Measurements from ENCODE around the gene ANKS1A. TPM values are rescaled to one million over a fixed set of nuclear protein-coding genes. Genes with fewer than 3 reads are reported as not detected.
A peak's percentile ranks its signal among the peaks of the same experiment; 100 is the strongest.

ANKS1A gene
- total RNA-seq, 1 donor from 2014 or later, result 7.3 TPM

GRCh38 chr6:35048631-35049083 lies 159.6 kb downstream of the ANKS1A start:
- intact Hi-C loops (cut with micrococcal nuclease), result no loop called here
- Mint-ChIP-seq H3K27me3 (no peaks in the 10 kb centered on the region), H3K4me1 (peaks cover 8% of the 10 kb centered on the region), H3K27ac (no peak overlapping the region), H3K36me3 (ENCODE audit: low read depth) (no peaks in the 10 kb centered on the region), H3K9me3 (no peaks in the 10 kb centered on the region), H3K4me3 (no peak overlapping the region)
- DNase-seq, result peak; percentile 79

DNA sequence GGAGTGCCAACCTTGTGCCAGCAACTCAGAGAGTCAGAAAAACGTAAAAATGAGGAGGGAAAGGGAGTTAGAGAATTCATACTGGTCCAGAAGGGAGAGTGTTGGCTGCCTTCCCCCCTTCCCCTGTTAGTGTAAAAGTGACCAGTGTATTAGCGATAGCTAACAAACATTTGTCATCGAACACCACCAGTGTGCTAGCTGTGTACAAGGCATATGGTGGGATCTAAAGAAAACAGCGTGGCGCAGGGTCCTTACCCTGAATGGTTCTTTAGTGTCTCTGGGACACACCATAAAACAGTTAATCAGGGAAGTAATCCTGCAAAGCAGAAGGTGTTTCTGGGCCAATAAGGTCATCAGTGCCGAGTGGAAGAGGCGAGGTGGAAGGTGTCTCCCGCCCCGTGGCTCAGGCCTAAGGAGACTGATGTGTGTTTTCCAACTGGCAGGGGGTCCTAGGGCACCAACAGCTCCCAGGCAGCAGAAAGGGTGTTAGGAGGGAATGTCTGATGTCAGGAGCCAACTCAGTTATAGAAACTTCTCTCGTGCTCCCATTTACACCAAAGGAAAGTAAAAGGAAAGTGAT lies 160.2 kb downstream of the ANKS1A start:
- H3K36me3 Mint-ChIP-seq (ENCODE audit: low read depth), result no peaks in the 10 kb centered on the region
- H3K4me3 Mint-ChIP-seq, result no peak overlapping the region
- H3K9me3 Mint-ChIP-seq, result no peaks in the 10 kb centered on the region
- intact Hi-C loops (cut with micrococcal nuclease), result no loop called here
- peaks cover 8% of the 10 kb centered on the region for H3K4me1 Mint-ChIP-seq
- no peaks in the 10 kb centered on the region for H3K27me3 Mint-ChIP-seq
- H3K27ac Mint-ChIP-seq, result no peak overlapping the region
- no peak for DNase-seq

- Mint-ChIP-seq H3K27me3 (no peaks in the 10 kb centered on the region), H3K9me3 (no peaks in the 10 kb centered on the region), H3K4me1 (peaks cover 8% of the 10 kb centered on the region), H3K4me3 (no peak overlapping the region), H3K27ac (no peak overlapping the region), H3K36me3 (ENCODE audit: low read depth) (no peaks in the 10 kb centered on the region)
- DNase-seq, result no peak
- intact Hi-C loops (cut with micrococcal nuclease), result no loop called here
Measured at GRCh38 chr6:35049900-35050756, 161.1 kb downstream of the ANKS1A start.

DNA sequence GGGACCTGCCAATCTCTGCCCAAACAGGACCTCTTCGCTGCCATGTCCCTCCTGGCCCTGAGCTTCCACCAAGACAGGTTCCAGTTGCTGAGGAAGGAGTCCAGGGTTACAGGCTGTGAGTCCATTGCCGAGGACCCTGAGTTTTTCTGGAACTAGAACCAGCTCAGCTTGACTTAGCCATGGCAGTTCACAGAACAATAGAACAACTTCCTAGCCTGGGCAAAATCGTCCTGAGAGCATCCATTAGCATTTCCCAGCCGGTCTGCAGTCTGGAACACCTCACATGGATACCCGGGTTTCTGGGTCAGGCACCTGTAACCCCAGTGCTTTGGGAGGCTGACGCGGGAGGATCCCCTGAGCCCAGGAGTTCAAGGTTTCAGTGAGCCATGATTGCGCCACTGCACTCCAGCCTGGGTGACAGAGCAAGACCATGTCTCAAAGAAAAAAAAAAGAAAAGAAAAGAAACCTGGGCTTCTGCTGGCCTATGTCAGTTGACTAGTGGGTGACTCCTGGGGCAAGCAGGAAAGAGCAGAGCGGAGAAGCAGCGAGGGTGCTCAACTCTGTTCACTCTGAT lies 161.8 kb downstream of the ANKS1A start:
- intact Hi-C loops (cut with micrococcal nuclease), result no loop called here
- Mint-ChIP-seq H3K4me1 (peaks cover 8% of the 10 kb centered on the region), H3K9me3 (no peaks in the 10 kb centered on the region), H3K36me3 (ENCODE audit: low read depth) (no peaks in the 10 kb centered on the region), H3K4me3 (no peak overlapping the region), H3K27me3 (no peaks in the 10 kb centered on the region), H3K27ac (no peak overlapping the region)
- no peak for DNase-seq

DNA sequence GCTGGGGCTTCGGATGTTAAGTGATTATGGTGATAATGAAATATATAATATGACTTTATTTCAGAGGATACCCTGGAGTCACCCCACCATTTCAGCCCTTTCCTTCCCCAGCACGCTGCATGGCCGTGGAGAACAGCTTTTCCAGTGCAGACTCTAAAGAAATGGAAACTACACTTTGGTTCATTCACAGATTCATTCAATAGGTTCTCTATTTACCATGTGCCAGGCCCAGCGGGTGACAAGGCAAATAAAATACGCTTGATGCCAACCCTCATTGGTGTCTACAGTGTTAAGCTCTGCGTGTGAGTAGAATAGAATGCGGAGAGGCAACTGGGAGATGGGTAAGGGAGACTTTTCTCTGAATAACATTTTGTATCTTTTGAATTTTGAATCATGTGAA lies 162.3 kb downstream of the ANKS1A start:
- Mint-ChIP-seq H3K4me1 (peaks cover 8% of the 10 kb centered on the region), H3K36me3 (ENCODE audit: low read depth) (no peaks in the 10 kb centered on the region), H3K27ac (no peak overlapping the region), H3K9me3 (no peaks in the 10 kb centered on the region), H3K4me3 (no peak overlapping the region), H3K27me3 (no peaks in the 10 kb centered on the region)
- DNase-seq, result no peak
- intact Hi-C loops (cut with micrococcal nuclease), result no loop called here

- Mint-ChIP-seq H3K9me3 (no peaks in the 10 kb centered on the region), H3K4me1 (peaks cover 6% of the 10 kb centered on the region), H3K27ac (no peak overlapping the region), H3K27me3 (no peaks in the 10 kb centered on the region), H3K4me3 (no peak overlapping the region), H3K36me3 (ENCODE audit: low read depth) (no peaks in the 10 kb centered on the region)
- no peak for DNase-seq
- intact Hi-C loops (cut with micrococcal nuclease), result no loop called here
Measured at GRCh38 chr6:35051997-35052583, 163.0 kb downstream of the ANKS1A start.

DNA sequence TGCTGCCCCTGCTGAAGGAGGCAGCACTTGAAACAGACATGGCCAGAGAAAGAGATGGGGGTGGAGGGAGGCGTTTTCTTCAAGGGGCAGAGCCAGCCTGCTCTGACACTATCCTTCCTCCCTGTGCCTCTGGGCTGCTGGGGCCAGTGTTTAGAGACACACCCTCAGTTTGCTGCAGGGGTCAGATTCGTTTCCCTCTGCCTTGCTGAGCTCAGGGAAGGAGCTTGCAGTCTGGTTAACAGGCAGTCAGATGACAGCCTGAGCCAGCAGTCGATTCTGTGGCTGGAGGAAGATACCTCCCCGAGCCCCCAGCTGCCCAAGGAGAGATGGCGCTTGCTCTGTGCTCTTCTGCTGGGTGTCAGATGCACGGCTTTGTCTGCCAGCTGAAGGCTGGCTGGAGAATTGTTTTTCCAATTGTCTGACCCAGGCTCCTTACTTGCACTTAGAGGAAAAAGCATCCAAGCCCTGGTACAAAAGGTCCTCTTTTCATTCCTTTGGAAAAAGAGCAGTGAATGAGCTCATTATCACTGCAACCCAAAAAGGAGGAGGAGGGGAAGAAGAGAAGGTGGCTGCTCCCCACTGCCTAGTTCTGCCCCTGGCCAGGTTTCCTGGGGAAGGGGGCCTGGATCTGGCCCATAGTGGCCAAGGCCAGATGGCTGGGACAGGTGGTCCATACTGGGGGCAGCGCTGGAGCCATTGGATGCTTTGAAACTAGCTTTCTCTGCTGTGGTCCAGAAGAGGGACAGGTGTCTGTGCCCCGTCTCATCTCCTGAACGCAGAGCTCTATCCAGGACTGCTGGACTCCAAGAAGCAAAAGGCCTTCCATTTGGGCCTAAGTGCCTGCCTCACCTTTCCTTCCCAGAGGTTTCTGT lies 163.9 kb downstream of the ANKS1A start:
- H3K9me3 Mint-ChIP-seq, result no peaks in the 10 kb centered on the region
- DNase-seq, result no peak
- H3K27ac Mint-ChIP-seq, result no peak overlapping the region
- H3K4me1 Mint-ChIP-seq, result peaks cover 1% of the 10 kb centered on the region
- intact Hi-C loops (cut with micrococcal nuclease), result no loop called here
- H3K36me3 Mint-ChIP-seq (ENCODE audit: low read depth), result no peaks in the 10 kb centered on the region
- H3K27me3 Mint-ChIP-seq, result no peaks in the 10 kb centered on the region
- no peak overlapping the region for H3K4me3 Mint-ChIP-seq

- intact Hi-C loops (cut with micrococcal nuclease), result no loop called here
Measured at GRCh38 chr6:35053701-35054100, 164.6 kb downstream of the ANKS1A start.

GRCh38 chr6:35054106-35054742 lies 165.2 kb downstream of the ANKS1A start:
- no peak for DNase-seq
- intact Hi-C loops (cut with micrococcal nuclease), result no loop called here
- Mint-ChIP-seq H3K27ac (no peak overlapping the region), H3K27me3 (no peaks in the 10 kb centered on the region), H3K36me3 (ENCODE audit: low read depth) (no peaks in the 10 kb centered on the region), H3K4me1 (peaks cover 3% of the 10 kb centered on the region), H3K9me3 (no peaks in the 10 kb centered on the region), H3K4me3 (no peak overlapping the region)

More at GRCh38 chr6:35053701-35054100, 164.6 kb downstream of the ANKS1A start:
- Mint-ChIP-seq H3K27me3 (no peaks in the 10 kb centered on the region), H3K36me3 (ENCODE audit: low read depth) (no peaks in the 10 kb centered on the region), H3K9me3 (no peaks in the 10 kb centered on the region), H3K4me1 (peaks cover 2% of the 10 kb centered on the region), H3K27ac (no peak overlapping the region), H3K4me3 (no peak overlapping the region)
- DNase-seq, result no peak

DNA sequence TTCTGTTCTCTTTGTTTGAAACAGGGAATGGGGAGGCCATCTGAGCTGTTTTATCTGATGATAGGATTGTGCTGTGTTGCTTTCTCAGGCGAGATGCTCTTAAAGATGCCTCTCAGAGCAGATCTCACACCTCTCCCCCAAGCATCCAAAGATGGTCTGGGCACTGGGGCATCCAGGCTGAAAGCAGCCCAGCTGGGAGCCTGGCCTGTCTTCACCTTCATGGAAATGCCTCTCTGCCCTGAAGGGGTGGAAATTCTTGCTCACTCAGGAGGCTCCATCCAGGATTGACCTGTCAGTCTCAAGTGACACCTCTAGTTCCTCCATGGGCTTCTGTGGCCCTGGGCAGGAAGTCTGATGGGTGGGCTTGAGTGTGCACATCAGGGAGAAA lies 165.7 kb downstream of the ANKS1A start:
- H3K36me3 Mint-ChIP-seq (ENCODE audit: low read depth), result no peaks in the 10 kb centered on the region
- H3K27ac Mint-ChIP-seq, result no peak overlapping the region
- no peaks in the 10 kb centered on the region for H3K9me3 Mint-ChIP-seq
- H3K27me3 Mint-ChIP-seq, result no peaks in the 10 kb centered on the region
- intact Hi-C loops (cut with micrococcal nuclease), result no loop called here
- H3K4me3 Mint-ChIP-seq, result no peak overlapping the region
- H3K4me1 Mint-ChIP-seq, result peaks cover 3% of the 10 kb centered on the region
- no peak for DNase-seq

GRCh38 chr6:35055891-35056290 lies 166.8 kb downstream of the ANKS1A start:
- Mint-ChIP-seq H3K27ac (no peak overlapping the region), H3K4me1 (peaks cover 3% of the 10 kb centered on the region), H3K4me3 (no peak overlapping the region), H3K9me3 (no peaks in the 10 kb centered on the region), H3K36me3 (ENCODE audit: low read depth) (no peaks in the 10 kb centered on the region), H3K27me3 (no peaks in the 10 kb centered on the region)
- intact Hi-C loops (cut with micrococcal nuclease), result no loop called here
- DNase-seq, result no peak

- no peak overlapping the region for H3K27ac Mint-ChIP-seq
- H3K27me3 Mint-ChIP-seq, result no peaks in the 10 kb centered on the region
- intact Hi-C loops (cut with micrococcal nuclease), result no loop called here
- H3K9me3 Mint-ChIP-seq, result no peaks in the 10 kb centered on the region
- DNase-seq, result no peak
- no peaks in the 10 kb centered on the region for H3K36me3 Mint-ChIP-seq (ENCODE audit: low read depth)
- peaks cover 3% of the 10 kb centered on the region for H3K4me1 Mint-ChIP-seq
- no peak overlapping the region for H3K4me3 Mint-ChIP-seq
Measured at GRCh38 chr6:35056952-35057351, 167.9 kb downstream of the ANKS1A start.

Data from activated CD4-positive, alpha-beta T cell treated with anti-CD3 and anti-CD28 coated beads, Interleukin-2, amount 10 ng/mL, durations not matched to agents 24 days and 14 days (primary cell).